ENCODE data around the gene RAD51B.

DNA sequence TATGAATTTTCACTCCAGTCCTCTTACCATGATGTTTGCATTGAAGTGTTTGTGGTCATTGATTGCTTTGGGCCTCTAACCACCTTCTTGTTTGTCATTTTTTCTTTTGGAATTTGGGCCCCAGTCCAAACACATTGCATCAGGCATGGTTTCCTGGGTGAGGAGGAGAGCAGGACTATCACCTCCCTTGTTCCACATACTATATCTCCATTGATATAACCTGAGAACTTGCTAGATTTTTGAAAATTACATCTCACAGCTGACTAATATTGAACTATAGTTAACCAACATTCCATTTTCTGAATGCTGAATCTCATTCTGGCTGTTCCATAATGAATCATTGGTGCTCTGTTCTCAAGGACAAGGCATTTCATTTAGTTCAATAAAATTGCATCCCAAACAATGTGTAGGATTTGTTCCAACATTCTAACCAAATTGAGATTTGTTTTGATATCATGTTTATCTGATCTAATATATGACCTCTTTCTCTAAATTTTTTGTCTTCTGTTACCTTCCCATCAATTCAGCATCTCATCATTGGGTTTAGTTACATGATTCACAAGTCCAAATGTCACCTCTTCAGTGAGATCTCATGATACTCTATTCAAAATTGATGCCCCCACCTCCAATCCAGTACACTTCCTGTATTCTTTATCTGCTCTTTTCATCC is 644.3 kb downstream of the RAD51B start:
- TF ChIP-seq, protein P1, sequence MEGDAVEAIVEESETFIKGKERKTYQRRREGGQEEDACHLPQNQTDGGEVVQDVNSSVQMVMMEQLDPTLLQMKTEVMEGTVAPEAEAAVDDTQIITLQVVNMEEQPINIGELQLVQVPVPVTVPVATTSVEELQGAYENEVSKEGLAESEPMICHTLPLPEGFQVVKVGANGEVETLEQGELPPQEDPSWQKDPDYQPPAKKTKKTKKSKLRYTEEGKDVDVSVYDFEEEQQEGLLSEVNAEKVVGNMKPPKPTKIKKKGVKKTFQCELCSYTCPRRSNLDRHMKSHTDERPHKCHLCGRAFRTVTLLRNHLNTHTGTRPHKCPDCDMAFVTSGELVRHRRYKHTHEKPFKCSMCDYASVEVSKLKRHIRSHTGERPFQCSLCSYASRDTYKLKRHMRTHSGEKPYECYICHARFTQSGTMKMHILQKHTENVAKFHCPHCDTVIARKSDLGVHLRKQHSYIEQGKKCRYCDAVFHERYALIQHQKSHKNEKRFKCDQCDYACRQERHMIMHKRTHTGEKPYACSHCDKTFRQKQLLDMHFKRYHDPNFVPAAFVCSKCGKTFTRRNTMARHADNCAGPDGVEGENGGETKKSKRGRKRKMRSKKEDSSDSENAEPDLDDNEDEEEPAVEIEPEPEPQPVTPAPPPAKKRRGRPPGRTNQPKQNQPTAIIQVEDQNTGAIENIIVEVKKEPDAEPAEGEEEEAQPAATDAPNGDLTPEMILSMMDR (IDR thresholded peaks at IDR 0.05): no peak
- TF ChIP-seq POLR2AphosphoS5 (IDR thresholded peaks at IDR 0.05): no peak
